Neural progenitor cell (in vitro differentiated cells): ENCODE results near the gene CARF. TPM values are rescaled to one million over a fixed set of nuclear protein-coding genes. Genes with fewer than 3 reads are reported as not detected.

Source experiments
- DNase-seq: peaks from one replicate; pipeline ENCODE4 v3.0.0-alpha.2; 2016; ENCODE audit warnings: low spot score
- H2AFZ ChIP-seq: fragments of 200-600 bp; sonication (generic); replicated peaks from 2 replicates; pipeline ENCODE4 v1.6.1; 2016; ENCODE audit warnings: antibody characterized with exemption
- H3F3A ChIP-seq: fragments of 200-600 bp; sonication (generic); 2 replicates; pipeline ENCODE4 v1.6.1; 2016; ENCODE audit warnings: antibody characterized with exemption, low read depth
- H3K27ac ChIP-seq: fragments of 200-600 bp; sonication (generic); 2 replicates; pipeline ENCODE4 v1.5.1; 2016; ENCODE audit warnings: mild to moderate bottlenecking
- H3K27me3 ChIP-seq: fragments of 200-600 bp; sonication (generic); 2 replicates; pipeline ENCODE4 v1.6.1; 2016; ENCODE audit warnings: mild to moderate bottlenecking, moderate library complexity
- H3K36me3 ChIP-seq: fragments of 200-600 bp; sonication (generic); 2 replicates; pipeline ENCODE4 v1.5.1; 2016
- H3K4me1 ChIP-seq: fragments of 200-600 bp; sonication (generic); 2 replicates; pipeline ENCODE4 v1.6.1; 2016; ENCODE audit warnings: mixed run types
- H3K4me2 ChIP-seq: fragments of 200-600 bp; sonication (generic); 2 replicates; pipeline ENCODE4 v1.6.1; 2016
- H3K4me3 ChIP-seq: fragments of 200-600 bp; sonication (generic); 2 replicates; pipeline ENCODE4 v1.5.1; 2016
- H3K79me2 ChIP-seq: fragments of 200-600 bp; sonication (generic); 2 replicates; pipeline ENCODE4 v1.6.1; 2016; ENCODE audit warnings: low read depth
- H3K9ac ChIP-seq: fragments of 200-600 bp; sonication (generic); 2 replicates; pipeline ENCODE4 v1.6.1; 2016
- H3K9me3 ChIP-seq: fragments of 200-600 bp; sonication (generic); 2 replicates; pipeline ENCODE4 v1.5.1; 2016; ENCODE audit warnings: low read depth
- H4K20me1 ChIP-seq: fragments of 200-600 bp; sonication (generic); 2 replicates; pipeline ENCODE4 v1.6.1; 2016; ENCODE audit warnings: low read depth
- H3K27ac Mint-ChIP-seq: 3 replicates; pipeline ENCODE4 v1.8.0; 2021; ENCODE audit warnings: mixed read lengths
- H3K27me3 Mint-ChIP-seq: 2 replicates; pipeline ENCODE4 v1.8.0; 2022; ENCODE audit warnings: low read depth, mild to moderate bottlenecking, inconsistent platforms, moderate library complexity, mixed read lengths; ENCODE audit not compliant: insufficient read depth
- H3K36me3 Mint-ChIP-seq: 3 replicates; pipeline ENCODE4 v1.8.0; 2021; ENCODE audit warnings: mixed read lengths
- H3K4me1 Mint-ChIP-seq: 3 replicates; pipeline ENCODE4 v1.8.0; 2021; ENCODE audit warnings: mixed read lengths
- H3K4me3 Mint-ChIP-seq: 3 replicates; pipeline ENCODE4 v1.8.0; 2021; ENCODE audit warnings: mild to moderate bottlenecking, moderate library complexity, mixed read lengths
- H3K9me3 Mint-ChIP-seq: 3 replicates; pipeline ENCODE4 v1.8.0; 2020; ENCODE audit warnings: mixed read lengths
- CTCF ChIP-seq: fragments of 200-600 bp; sonication (generic); IDR thresholded peaks from 2 replicates; pipeline ENCODE4 v1.5.1; 2017; ENCODE audit warnings: antibody characterized with exemption, mild to moderate bottlenecking
- EZH2 ChIP-seq: fragments of 200-600 bp; sonication (generic); IDR thresholded peaks from 2 replicates; pipeline ENCODE4 v1.6.1; 2017; ENCODE audit warnings: antibody characterized with exemption, mild to moderate bottlenecking, moderate library complexity
- EZH2phosphoT487 ChIP-seq: fragments of 200-600 bp; sonication (generic); IDR thresholded peaks from 2 replicates; pipeline ENCODE4 v1.6.1; 2017; ENCODE audit warnings: antibody characterized with exemption
- total RNA-seq: library from RNA; depleted of rRNA; stranded (reverse); fragments of >200 nt; gene quantifications from 2 replicates; pipeline ENCODE4 v1.2.3, GENCODE V29; 2015; ENCODE audit warnings: low replicate concordance

Gene CARF
- total RNA-seq, 1 donor from 2014 or later, result 30.9 TPM

GRCh38 chr2:203002054-203002821, 90.2 kb downstream of the CARF start:
- no peaks in the 10 kb centered on the region for H3K27me3 Mint-ChIP-seq
- Histone ChIP-seq H3K79me2 (no peaks in the 10 kb centered on the region), H3K27me3 (no peaks in the 10 kb centered on the region), H4K20me1 (no peaks in the 10 kb centered on the region), H2AFZ (no peak overlapping the region), H3K4me2 (no peak overlapping the region), H3K27ac (no peak overlapping the region), H3K4me1 (no peaks in the 10 kb centered on the region), H3K9me3 (no peaks in the 10 kb centered on the region), H3K36me3 (no peaks in the 10 kb centered on the region), H3K4me3 (no peak overlapping the region), H3F3A (no peaks in the 10 kb centered on the region), H3K9ac (no peak overlapping the region)
- DNase-seq, result no peak
- H3K4me3 Mint-ChIP-seq, result no peak overlapping the region
- no peak overlapping the region for H3K27ac Mint-ChIP-seq
- no peaks in the 10 kb centered on the region for H3K4me1 Mint-ChIP-seq
- TF ChIP-seq CTCF, result no peak
- H3K9me3 Mint-ChIP-seq, result no peaks in the 10 kb centered on the region
- H3K36me3 Mint-ChIP-seq, result no peaks in the 10 kb centered on the region

GRCh38 chr2:203003716-203004115, 91.6 kb downstream of the CARF start:
- no peaks in the 10 kb centered on the region for H3K27me3 Mint-ChIP-seq
- H3K4me3 ChIP-seq, result no peak overlapping the region
- no peak overlapping the region for H3K9ac ChIP-seq
- H3K9me3 Mint-ChIP-seq, result no peaks in the 10 kb centered on the region
- no peaks in the 10 kb centered on the region for H4K20me1 ChIP-seq
- no peaks in the 10 kb centered on the region for H3K9me3 ChIP-seq
- H3K36me3 Mint-ChIP-seq, result no peaks in the 10 kb centered on the region
- H3K4me3 Mint-ChIP-seq, result no peak overlapping the region
- no peak for TF ChIP-seq EZH2phosphoT487
- TF ChIP-seq EZH2, result no peak
- TF ChIP-seq CTCF, result no peak
- no peak for DNase-seq
- no peaks in the 10 kb centered on the region for H3K36me3 ChIP-seq
- H2AFZ ChIP-seq, result no peak overlapping the region
- no peak overlapping the region for H3K27ac ChIP-seq
- no peaks in the 10 kb centered on the region for H3K27me3 ChIP-seq
- no peak overlapping the region for H3K27ac Mint-ChIP-seq
- no peak overlapping the region for H3K4me2 ChIP-seq
- no peaks in the 10 kb centered on the region for H3F3A ChIP-seq
- H3K79me2 ChIP-seq, result no peaks in the 10 kb centered on the region
- H3K4me1 Mint-ChIP-seq, result peaks cover 2% of the 10 kb centered on the region
- no peaks in the 10 kb centered on the region for H3K4me1 ChIP-seq

GRCh38 chr2:203014456-203015199, 102.6 kb downstream of the CARF start, which contains the start of gene NBEAL1:
TSS of gene NBEAL1 (plus strand) at chr2:203014875. CDS start at chr2:203016385, 1,510 bp downstream.
- Mint-ChIP-seq H3K27ac (peak within 1 kb of the TSS; percentile 96), H3K4me1 (peaks cover 50% of the 10 kb centered on the region), H3K4me3 (peak within 1 kb of the TSS; percentile 95), H3K36me3 (no peaks in the 10 kb centered on the region), H3K27me3 (peaks cover 4% of the 10 kb centered on the region), H3K9me3 (no peaks in the 10 kb centered on the region)
- DNase-seq, result peak; percentile 99
- Histone ChIP-seq H3K36me3 (no peaks in the 10 kb centered on the region), H2AFZ (peak within 1 kb of the TSS; percentile 86), H3F3A (peaks cover 21% of the 10 kb centered on the region), H3K27ac (peak within 1 kb of the TSS; percentile 94), H3K9ac (peak within 1 kb of the TSS; percentile 49), H4K20me1 (no peaks in the 10 kb centered on the region), H3K79me2 (peaks cover 25% of the 10 kb centered on the region), H3K9me3 (no peaks in the 10 kb centered on the region), H3K4me3 (peak within 1 kb of the TSS; percentile 69), H3K27me3 (no peaks in the 10 kb centered on the region), H3K4me2 (peak within 1 kb of the TSS; percentile 80), H3K4me1 (peaks cover 15% of the 10 kb centered on the region)
- TF ChIP-seq EZH2 (peak; percentile 34), EZH2phosphoT487 (no peak)
